ENCODE data around the gene PEF1.

Gene PEF1

DNA sequence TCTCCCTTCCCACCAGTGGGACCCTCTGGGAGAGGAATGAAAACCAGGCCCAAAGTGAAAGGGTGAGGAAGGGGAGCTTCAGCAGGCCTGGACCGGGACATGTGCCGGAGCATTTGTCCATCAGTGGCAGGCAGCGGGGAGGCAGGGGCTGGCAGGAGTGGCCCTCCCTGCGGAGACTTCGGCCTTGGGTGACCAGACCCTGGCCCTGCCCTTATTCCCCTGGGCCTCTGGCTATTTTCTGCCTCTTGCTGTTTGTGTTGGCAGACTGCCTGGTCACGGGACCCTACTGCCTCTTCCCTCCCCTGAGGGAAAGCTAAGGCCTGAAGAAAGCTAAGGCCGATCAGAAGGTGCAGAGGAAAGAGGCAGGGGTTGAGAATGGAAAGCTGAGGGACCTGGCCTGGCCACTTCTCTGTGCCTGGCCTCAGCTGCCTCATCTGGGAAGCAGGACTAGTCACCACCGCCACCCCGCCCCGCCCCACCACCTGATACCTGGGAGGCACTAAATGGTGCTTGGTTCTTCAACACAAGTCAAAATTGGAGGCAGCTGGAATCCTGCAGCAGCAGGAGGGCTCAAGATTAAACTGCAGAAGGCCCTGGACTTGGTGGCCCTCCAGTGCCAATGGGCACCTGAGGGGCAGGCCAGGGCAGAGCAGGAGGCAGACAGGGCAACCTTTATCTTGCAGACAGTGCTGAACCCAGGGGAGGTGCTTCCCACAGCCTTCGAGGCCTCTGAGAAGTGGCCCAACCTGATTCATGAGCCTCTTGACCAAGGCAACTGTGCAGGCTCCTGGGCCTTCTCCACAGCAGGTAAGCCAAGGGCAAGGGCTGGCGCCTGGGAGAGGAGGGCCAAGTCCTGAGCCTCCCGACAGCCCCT is 60.4 kb downstream of the PEF1 start:
- no peak for DNase-seq (ENCODE audit: low spot score)

DNA sequence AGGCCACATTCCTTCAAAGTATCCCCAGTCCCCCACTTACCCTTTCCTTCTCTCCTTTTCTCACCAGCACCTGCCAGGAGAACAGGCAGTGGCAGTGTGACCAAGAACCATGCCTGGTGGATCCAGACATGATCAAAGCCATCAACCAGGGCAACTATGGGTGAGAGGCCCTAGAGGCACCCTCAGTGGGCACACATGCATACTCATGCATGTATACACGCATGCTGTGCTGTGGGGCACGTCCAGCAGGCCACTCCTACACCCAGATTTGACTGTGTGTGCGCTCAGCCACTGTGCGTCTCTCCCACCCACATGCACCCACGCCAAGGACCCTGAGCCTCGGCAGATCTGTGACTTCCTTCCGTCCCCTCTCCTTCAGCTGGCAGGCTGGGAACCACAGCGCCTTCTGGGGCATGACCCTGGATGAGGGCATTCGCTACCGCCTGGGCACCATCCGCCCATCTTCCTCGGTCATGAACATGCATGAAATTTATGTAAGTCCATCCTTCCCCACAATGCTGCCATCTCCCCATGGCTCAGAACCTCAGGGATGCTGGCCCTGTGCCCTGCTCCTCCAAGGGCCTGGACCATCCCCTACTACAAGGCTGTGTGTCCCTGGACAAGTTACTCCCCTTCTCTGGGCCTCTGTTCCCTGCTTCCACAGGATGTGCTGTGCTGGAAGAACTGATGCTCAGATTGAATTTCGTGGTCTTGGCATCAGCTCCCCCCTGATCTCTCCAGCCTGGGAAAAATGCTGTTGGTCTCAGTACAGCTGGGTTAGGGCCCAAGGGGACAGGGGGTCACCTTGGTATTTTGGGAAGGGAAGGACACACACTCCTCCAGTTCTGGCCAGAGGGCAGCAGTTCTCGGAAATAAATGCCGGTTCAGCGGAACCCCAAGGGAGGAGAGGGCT is 61.3 kb downstream of the PEF1 start:
- DNase-seq (ENCODE audit: low spot score) = no peak

DNA sequence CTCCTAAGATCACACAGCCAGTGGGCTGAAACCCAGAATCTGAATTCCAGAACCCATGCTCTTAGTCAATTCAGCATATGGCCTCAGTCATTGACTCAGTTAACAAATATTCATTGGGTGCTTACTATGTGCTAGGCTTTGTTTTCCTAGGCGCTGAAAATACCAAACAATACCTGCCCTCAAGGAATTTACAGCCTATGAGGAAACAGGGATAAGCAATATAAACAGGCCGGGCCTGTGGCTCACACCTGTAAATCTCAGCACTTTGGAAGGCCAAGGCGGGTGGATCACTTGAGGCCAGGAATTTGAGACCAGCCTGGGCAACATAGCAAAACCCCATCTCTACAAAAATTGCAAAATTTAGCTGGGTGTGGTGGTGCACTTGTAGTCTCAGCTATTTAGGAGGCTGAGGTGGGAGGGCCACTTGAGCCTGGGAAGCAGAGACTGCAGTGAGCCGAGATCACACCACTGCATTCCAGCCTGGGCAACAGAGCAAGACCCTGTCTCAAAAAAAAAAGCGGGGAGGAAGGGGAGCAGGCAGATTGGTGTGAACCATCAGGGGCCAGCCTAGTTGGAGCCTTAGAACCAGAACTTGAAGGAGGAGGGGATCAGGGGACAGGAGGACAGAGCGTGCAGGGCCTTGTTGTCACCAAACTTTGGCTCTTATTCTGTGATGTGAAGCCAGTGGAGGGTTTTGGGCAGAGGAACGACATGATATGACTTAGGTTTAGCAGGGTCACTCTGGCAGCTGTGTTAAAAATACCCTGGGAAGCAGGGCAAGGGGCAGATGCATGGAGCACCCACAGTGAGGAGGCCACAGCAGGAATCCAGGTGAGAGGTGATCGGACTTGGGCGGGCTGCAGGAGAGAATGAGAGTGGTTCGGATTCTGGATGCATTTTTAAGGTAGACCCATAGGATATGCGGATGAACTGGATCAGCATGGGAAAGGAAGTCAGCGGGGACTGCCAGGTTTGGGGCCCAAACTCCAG is 62.6 kb downstream of the PEF1 start:
- no peak for DNase-seq (ENCODE audit: low spot score)

DNA sequence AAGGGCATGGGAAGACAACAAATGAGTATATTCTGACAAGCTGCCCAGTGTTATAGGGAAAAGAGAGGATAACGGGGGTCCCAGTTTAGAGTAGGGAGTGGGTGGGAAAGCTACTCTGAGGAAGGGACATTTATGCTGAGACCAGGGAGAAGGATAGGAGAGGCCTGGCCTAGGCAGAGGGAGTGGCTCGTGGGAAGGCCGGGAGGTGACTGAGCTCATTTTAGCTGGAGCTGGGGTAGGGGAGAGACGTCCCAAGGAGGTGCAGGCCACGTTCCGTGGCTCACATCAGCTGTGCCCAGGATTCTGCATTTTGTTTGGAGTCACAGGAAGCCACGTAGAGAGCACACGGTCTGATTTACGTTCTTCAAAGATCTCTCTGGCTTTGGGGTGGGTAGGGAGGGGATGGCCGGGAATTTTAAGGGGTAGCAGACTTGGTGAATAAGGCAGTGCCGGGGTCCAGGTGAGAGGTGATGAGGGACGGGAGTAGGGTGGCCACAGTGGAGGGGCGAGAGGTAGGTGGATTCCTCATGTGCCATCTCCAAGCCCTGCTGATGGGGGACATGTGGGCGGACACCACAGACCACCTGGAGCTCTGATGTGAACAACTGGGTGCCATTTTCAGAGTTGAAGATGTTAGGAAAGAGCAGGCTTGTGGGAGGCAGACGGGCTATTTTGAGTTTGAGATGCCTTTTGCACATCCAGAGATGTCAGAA is 63.6 kb downstream of the PEF1 start:
- no peak for DNase-seq (ENCODE audit: low spot score)

DNA sequence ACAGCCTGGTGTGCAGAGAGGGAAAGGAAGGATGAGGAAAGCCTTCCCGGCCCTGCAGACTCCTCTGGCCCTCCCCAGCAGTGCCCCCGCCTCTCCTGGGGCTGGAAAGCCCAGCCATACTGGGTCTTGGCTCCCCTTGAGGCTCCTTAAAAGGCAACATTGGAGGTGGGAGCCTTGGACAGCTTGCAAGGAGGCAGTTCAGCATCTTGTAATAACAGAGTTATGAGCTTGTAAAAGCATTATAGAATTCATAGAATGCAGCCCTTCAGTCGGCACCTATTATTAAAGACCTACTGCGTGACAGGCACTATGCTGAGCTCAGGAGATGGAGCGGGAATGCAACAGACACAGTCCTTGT is 64.2 kb downstream of the PEF1 start:
- no peak for DNase-seq (ENCODE audit: low spot score)

All from AG08395 (cell line).